Ishikawa (cell line): ENCODE data around the gene ACADL.

Experiments used
- CEBPB ChIP-seq: IDR thresholded peaks from 2 replicates; pipeline ENCODE4 v1.6.1; 2012
- CREB1 ChIP-seq: IDR thresholded peaks from 2 replicates; pipeline ENCODE4 v1.6.1; 2012; ENCODE audit warnings: low read depth
- EGR1 ChIP-seq: IDR thresholded peaks from 2 replicates; pipeline ENCODE4 v1.6.1; 2012
- EP300 ChIP-seq: IDR thresholded peaks from 2 replicates; pipeline ENCODE4 v1.6.1; 2012; ENCODE audit warnings: borderline replicate concordance
- FOXM1 ChIP-seq: IDR thresholded peaks from 2 replicates; pipeline ENCODE4 v1.6.1; 2012; ENCODE audit warnings: low read depth, borderline replicate concordance
- NFIC ChIP-seq: IDR thresholded peaks from 2 replicates; pipeline ENCODE4 v1.6.1; 2012
- TAF1 ChIP-seq: IDR thresholded peaks from 2 replicates; pipeline ENCODE4 v1.6.1; 2012; ENCODE audit warnings: low read depth, mild to moderate bottlenecking
- YY1 ChIP-seq: IDR thresholded peaks from 2 replicates; pipeline ENCODE4 v1.6.1; 2012; ENCODE audit warnings: low read depth
- TF ChIP-seq, protein P1 (sequence below): IDR thresholded peaks from 2 replicates; pipeline ENCODE4 v1.6.1; 2012

DNA sequence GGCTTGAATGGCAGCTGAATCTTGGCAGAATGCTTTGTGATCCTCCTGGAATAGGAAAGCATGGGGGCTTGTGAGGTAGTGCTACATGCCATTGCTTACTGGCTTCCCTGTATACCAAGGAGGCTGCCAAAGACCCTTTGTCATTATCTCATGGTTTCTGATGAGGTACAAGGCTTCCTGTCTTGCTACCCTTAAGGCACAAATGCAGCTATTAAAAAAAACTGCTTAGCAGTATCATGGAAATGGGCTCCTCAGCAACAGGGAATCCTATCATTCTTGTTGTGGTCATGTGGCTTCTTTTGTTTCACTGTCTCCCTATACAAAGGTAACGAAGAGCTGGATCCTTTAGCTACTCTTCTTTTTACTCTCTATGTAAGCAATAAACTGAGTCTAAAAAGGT, 47.5 kb downstream of the ACADL start:
- TF ChIP-seq FOXM1, result no peak
- TF ChIP-seq CEBPB, result no peak
- TF ChIP-seq NFIC, result no peak
- TF ChIP-seq, protein P1, sequence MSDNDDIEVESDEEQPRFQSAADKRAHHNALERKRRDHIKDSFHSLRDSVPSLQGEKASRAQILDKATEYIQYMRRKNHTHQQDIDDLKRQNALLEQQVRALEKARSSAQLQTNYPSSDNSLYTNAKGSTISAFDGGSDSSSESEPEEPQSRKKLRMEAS, result no peak
- no peak for TF ChIP-seq EP300
- TF ChIP-seq EGR1, result no peak
- no peak for TF ChIP-seq TAF1
- no peak for TF ChIP-seq CREB1
- no peak for TF ChIP-seq YY1
